Ectodermal cell (in vitro differentiated cells): ENCODE data around the gene DNAJC16.
"Not testable (repeated sequence)": the region's sequence is repeated elsewhere in the genome, so short reads cannot be mapped to it uniquely, and the experiment has no call there.

Experiments
- H3K27ac ChIP-seq: 2 replicates; pipeline ENCODE4 v1.7.0; 2013; ENCODE audit warnings: mild to moderate bottlenecking, low read depth, low read length; ENCODE audit not compliant: insufficient read depth, poor library complexity, severe bottlenecking
- H3K27me3 ChIP-seq: 2 replicates; pipeline ENCODE4 v1.7.0; 2013; ENCODE audit warnings: mild to moderate bottlenecking, low read length; ENCODE audit not compliant: insufficient read depth, control insufficient read depth, poor library complexity, severe bottlenecking
- H3K36me3 ChIP-seq: one replicate; pipeline ENCODE4 v1.7.0; 2013; ENCODE audit warnings: low read length; ENCODE audit not compliant: control insufficient read depth, insufficient read depth
- H3K4me1 ChIP-seq: one replicate; pipeline ENCODE4 v1.7.0; 2013; ENCODE audit warnings: low read length; ENCODE audit not compliant: control insufficient read depth, insufficient read depth
- H3K4me3 ChIP-seq: 2 replicates; pipeline ENCODE4 v1.7.0; 2013; ENCODE audit warnings: low read depth, low read length, control low read depth; ENCODE audit not compliant: insufficient read depth
- H3K9me3 ChIP-seq: 2 replicates; pipeline ENCODE4 v1.7.0; 2013; ENCODE audit warnings: mild to moderate bottlenecking, low read length, moderate library complexity; ENCODE audit not compliant: control insufficient read depth
- WGBS, 2 experiments: methylation state at CpG; one replicate each; pipeline ENCODE4 v1.1.7; 2013; ENCODE audit warnings: missing lambda C conversion rate in 2 of 2; 5-methylcytosine and 5-hydroxymethylcytosine counted together

Gene DNAJC16

DNA sequence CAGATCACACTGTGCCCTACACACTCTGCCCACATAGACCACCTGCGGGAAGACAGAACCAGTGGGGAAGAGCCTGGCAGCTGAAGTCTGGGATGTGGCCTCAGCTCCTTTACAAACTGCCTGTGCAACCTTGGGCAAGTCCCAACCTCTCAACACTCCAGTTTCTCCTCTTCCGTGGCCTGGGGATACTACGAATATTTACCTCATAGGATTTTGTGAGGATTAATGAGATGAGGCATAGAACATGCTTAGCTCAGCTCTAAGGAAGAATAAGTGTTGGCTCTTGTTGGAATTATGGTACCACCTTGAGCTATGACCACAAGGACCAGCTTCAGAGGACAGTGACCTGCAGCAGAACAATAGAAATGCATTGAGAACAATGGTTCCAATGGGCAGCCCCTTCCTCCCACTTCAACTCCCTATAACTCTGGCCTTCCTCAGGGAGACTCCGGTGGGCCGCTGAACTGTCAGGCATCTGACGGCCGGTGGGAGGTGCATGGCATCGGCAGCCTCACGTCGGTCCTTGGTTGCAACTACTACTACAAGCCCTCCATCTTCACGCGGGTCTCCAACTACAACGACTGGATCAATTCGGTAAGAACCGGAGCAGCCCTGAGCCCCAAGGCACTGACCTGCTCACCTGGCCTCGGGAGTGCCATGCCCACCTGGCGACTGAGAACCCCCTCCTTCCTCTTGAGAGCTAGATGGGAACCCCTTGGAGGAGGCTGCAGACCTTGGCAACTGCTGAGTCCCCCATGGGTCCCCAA, 39.6 kb upstream of the DNAJC16 start:
- not testable (repeated sequence) for H3K9me3 ChIP-seq, H3K4me3 ChIP-seq, H3K36me3 ChIP-seq, H3K27me3 ChIP-seq, H3K4me1 ChIP-seq, H3K27ac ChIP-seq
- WGBS, 2 experiments: 94 to 96% methylated on average over 16 to 17 of the region's 17 CpGs

DNA sequence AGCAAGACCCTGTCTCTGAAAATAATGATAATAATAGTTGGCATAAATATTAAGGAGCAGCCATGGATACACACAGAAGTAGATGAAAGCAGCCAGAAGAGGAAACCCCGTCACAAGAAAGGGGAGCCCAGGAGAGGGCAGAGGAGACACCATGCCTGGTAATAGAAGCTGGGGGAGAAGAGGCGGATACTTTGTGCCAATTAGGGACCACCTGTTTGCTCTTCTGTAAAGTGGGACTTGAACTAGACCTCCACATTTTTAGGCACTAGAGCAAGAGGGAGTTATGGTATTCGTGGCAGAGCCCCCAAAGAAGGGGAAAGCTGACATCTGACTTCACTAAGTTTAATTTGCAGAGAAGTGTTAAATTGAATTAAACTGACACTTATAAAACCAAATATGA, 38.3 kb upstream of the DNAJC16 start:
- Histone ChIP-seq H3K4me3 (no peak overlapping the region), H3K9me3 (no peaks in the 10 kb centered on the region), H3K36me3 (no peaks in the 10 kb centered on the region), H3K27me3 (no peaks in the 10 kb centered on the region), H3K4me1 (no peaks in the 10 kb centered on the region), H3K27ac (no peak overlapping the region)
- WGBS, 2 experiments: 91 to 94% methylated on average over 3 of the region's 3 CpGs

DNA sequence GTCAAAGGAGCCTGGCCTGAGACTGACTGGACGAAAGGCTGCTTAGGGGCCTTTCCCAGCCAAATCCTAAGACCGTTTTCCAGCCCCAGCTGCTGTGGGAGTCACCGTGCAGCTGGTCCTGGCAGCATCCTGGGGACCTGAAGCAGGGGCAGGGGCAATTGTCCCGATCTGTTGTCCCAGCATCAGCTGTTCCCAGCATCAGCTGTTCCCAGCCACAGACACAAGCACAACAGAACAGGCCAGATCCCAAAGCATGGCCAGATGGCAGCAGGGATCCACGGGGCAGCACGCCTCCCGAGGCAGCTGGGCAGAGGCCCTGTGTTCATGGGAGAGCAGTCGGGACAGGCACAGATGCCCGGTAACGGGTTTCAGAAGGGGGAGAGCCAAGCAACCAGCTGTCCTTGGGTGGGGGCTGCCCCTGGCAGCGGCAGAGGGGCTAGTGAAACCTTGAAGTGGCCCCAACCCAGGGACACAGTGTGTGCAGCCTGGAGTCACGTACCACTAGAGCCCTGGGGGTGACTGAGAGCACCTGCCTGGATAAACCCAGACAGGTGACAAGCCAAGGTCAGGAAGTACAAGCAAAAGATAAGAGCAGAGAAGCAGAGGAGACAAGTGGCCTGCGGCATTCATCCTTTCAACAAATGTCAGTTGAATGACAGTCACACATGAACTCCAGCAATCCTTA, 37.5 kb upstream of the DNAJC16 start:
- no peaks in the 10 kb centered on the region for H3K36me3 ChIP-seq
- no peaks in the 10 kb centered on the region for H3K9me3 ChIP-seq
- no peak overlapping the region for H3K27ac ChIP-seq
- WGBS, 2 experiments: 86 to 89% methylated on average over 13 of the region's 13 CpGs
- no peak overlapping the region for H3K4me3 ChIP-seq
- no peaks in the 10 kb centered on the region for H3K4me1 ChIP-seq
- H3K27me3 ChIP-seq: no peaks in the 10 kb centered on the region

DNA sequence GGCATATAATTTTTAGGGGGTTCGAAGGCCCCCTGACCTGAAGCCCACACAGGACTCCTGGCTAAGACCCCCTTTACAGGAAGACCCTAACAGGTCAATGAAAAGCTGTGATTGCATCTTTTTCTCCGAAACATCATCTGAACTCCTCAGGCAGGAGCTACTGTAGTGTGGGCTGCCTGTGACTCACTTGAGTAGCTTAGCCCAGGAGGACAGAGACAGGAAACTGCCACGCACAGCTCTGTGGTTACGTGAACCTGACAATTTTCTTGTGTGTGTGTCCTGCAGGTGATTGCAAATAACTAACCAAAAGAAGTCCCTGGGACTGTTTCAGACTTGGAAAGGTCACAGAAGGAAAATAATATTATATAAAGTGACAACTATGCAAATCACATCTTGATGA, 35.6 kb upstream of the DNAJC16 start:
- H3K36me3 ChIP-seq, H3K4me1 ChIP-seq, H3K27ac ChIP-seq, H3K9me3 ChIP-seq, H3K4me3 ChIP-seq, H3K27me3 ChIP-seq: not testable (repeated sequence)
- WGBS, 2 experiments: 96 to 98% methylated on average over 4 of the region's 4 CpGs

DNA sequence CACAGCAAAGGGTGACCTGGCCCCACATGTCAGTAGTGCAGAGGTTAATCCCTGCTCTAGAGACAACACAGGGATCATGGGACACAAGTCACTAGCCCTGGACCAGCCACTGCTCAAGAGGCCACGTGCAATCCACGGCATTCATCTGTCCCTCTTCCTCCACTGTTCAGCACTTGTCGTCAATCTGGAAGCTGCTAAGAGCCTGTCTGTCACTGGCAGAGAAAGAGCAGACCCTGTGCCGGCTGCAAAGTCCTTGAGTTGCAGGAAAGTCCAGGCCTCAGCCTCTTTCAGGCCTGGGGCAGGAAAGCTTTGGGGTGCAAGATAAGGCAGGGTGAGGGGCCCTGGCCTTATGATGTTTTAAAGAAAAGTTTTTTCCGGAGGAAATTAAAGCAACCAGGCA, 34.1 kb upstream of the DNAJC16 start:
- H3K9me3 ChIP-seq: no peaks in the 10 kb centered on the region
- no peaks in the 10 kb centered on the region for H3K27me3 ChIP-seq
- no peaks in the 10 kb centered on the region for H3K4me1 ChIP-seq
- H3K36me3 ChIP-seq: peaks cover 3% of the 10 kb centered on the region
- H3K4me3 ChIP-seq: no peak overlapping the region
- WGBS, 2 experiments: 96% methylated on average over 5 of the region's 5 CpGs
- H3K27ac ChIP-seq: no peak overlapping the region

DNA sequence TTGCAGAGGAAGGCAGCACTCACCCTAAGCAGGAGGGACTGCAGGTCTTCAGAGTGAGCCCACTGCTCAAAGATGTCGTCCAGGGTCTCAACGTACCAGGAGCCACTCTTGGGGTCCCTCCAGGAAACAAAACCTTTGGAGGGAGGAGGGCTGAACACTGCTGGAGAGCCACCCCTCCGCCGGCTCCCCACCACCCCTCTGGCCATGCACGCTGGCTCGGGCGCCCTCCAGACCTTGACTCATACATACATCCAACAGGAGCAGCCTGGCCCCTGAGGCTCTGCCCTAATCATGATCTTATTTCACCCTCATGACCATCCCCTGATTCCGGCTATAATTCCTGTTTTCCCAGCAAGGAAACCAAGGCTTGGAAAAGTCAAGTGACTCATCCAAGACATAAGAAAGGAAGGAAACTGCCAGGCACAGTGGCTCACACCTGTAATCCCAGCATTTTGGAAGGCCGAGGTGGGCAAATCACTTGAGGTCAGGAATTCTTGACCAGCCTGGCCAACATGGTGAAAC, 32.7 kb upstream of the DNAJC16 start:
- Histone ChIP-seq H3K4me1 (no peaks in the 10 kb centered on the region), H3K36me3 (peaks cover 3% of the 10 kb centered on the region), H3K27me3 (no peaks in the 10 kb centered on the region), H3K4me3 (no peak overlapping the region), H3K9me3 (no peaks in the 10 kb centered on the region), H3K27ac (no peak overlapping the region)
- WGBS, 2 experiments: 92% methylated on average over 9 of the region's 9 CpGs

DNA sequence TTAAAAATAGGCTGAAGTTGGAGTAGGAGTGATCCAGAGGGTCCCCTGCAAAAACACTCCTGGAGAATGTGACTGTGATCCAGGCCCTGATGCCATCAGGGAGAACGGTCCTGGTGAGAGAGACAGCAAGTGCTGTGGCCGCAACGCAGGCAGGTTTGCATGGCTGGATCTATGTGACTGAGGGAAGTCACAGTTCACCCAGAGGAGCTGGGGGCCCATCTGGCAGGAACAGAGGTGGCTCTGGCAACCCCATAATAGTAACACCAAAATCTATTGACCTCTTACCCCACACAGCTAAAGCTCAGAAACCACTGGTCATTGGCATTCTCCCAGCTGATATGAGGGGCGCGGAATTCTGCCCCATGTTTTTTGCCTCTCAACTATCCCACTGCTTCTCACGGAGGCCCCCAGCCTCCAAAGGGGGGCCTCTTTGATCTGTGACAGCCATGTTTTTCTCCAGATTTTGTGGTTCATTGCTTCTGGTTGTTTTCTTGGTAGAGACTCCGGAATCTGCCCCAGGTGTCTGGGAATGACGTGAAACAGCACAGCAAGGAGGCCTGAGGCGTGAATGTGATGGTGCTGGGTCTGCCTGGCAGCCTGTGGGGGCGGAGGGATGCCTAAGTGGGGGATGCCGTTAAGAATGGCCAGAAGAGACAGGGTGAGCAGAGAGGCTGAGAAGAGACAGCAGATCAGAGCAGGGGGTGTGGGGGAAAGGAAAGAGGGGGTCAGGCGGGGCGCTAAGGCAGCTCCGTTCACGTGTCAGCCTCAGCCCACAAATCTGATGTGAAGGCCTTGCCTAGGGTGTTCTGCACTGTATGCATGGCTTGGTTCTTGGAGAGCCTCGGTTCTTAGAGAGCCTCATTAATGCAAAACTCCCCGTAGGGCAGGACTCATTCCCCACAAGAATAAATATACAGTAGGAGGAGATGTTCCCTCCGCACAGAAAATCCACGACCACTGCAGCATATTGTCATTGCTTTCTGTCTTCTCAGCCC, 26.2 kb upstream of the DNAJC16 start:
- Histone ChIP-seq H3K36me3 (no peaks in the 10 kb centered on the region), H3K4me1 (peaks cover 7% of the 10 kb centered on the region), H3K27ac (peak overlapping the region; percentile 12), H3K27me3 (no peaks in the 10 kb centered on the region), H3K4me3 (no peak overlapping the region), H3K9me3 (no peaks in the 10 kb centered on the region)
- 85 to 88% methylated on average over 18 to 19 of the region's 19 CpGs for WGBS, 2 experiments

DNA sequence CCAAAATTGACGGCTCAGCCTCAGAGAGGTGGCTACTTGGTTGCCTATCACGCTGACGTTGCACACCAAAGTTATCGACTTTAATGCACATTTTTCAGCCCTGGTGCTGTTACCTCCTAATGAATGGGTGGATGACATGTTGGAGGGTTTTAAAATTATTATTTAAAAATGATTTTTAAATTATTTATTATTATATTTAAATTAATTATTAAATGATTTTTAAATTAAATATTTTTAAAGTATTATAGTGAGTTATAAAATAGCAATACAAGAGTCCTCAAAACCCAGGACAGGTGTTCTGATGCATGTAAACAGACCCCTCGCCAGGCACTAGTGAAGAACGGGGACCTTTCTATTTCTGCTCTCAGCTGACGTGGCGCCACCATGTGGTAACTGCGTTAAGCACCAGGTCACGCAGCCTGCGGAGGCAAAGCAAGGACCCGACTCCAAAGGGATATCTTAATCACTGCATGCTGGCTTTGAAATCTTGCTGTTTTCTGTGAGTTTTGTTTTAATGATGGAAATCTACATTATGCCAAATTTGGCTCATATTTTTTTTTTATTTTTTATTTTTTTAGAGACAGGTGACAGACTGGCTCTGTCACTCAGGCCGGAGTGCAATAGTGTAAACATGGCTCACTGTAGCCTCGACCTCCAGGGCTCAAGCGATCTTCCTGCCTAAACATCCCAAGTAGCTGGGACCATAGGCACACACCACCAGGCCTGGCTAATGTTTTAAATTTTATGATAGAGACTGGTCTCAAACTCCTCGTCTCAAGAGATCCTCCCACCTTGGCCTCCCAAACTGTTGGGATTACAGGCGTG, 25.2 kb upstream of the DNAJC16 start:
- no peaks in the 10 kb centered on the region for H3K27me3 ChIP-seq

DNA sequence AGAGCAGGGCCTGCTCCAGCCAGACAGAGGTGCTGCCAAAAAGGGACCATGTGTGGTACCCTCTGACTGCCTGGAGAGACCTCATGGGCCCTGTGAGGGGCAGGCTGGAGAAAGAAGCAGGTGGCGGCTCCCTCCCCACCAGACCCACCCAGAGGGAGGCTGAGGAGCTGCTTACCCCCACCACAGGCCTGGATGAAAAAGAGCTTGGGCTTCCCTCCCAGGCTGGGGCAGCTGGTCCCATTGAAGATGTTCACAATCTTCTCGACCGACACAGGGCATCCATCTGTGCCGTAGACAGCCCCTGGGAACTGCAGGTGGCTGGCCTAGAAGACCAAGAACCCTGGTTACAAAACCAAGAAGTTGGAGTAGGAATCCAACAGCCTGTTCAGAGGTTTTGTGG, 22.2 kb upstream of the DNAJC16 start:
- 94% methylated on average over 4 of the region's 4 CpGs for WGBS, 2 experiments
- no peaks in the 10 kb centered on the region for H3K9me3 ChIP-seq
- H3K36me3 ChIP-seq: no peaks in the 10 kb centered on the region
- H3K27ac ChIP-seq: no peak overlapping the region
- H3K27me3 ChIP-seq: no peaks in the 10 kb centered on the region
- peaks cover 7% of the 10 kb centered on the region for H3K4me1 ChIP-seq
- H3K4me3 ChIP-seq: no peak overlapping the region

More for the DNA sequence above, 25.2 kb upstream of the DNAJC16 start:
- 59 to 61% methylated on average over 17 of the region's 17 CpGs for WGBS, 2 experiments
- no peak overlapping the region for H3K27ac ChIP-seq
- H3K9me3 ChIP-seq: no peaks in the 10 kb centered on the region
- no peaks in the 10 kb centered on the region for H3K36me3 ChIP-seq
- no peak overlapping the region for H3K4me3 ChIP-seq
- H3K4me1 ChIP-seq: peaks cover 7% of the 10 kb centered on the region
